Measurements from ENCODE around the gene ASTL.

Gene ASTL

GRCh38 chr2:96129528-96130120, 8.7 kb downstream of the ASTL start:
- DNase-seq = no peak

GRCh38 chr2:96128456-96128855, 9.8 kb downstream of the ASTL start:
- DNase-seq = no peak

GRCh38 chr2:96124406-96125265, 13.7 kb downstream of the ASTL start:
- no peak for DNase-seq

GRCh38 chr2:96123936-96124335, 14.4 kb downstream of the ASTL start:
- DNase-seq = no peak

- no peak for DNase-seq
Measured at GRCh38 chr2:96123290-96123689, 15.0 kb downstream of the ASTL start.

GRCh38 chr2:96122391-96122790, 15.9 kb downstream of the ASTL start:
- DNase-seq = no peak

GRCh38 chr2:96121414-96121813, 16.9 kb downstream of the ASTL start:
- no peak for DNase-seq

- no peak for DNase-seq
Measured at GRCh38 chr2:96120991-96121390, 17.3 kb downstream of the ASTL start.

GRCh38 chr2:96120091-96120720, 18.1 kb downstream of the ASTL start:
- DNase-seq = no peak

- DNase-seq = no peak
Measured at GRCh38 chr2:96119389-96119751, 18.9 kb downstream of the ASTL start.

GRCh38 chr2:96118698-96119388, 19.5 kb downstream of the ASTL start:
- DNase-seq = no peak

GRCh38 chr2:96117701-96118588, 20.4 kb downstream of the ASTL start:
- no peak for DNase-seq

- peak in 5 of 14 donors; percentile 15 to 59 (median 25) for DNase-seq
Measured at GRCh38 chr2:96116879-96117533, 21.3 kb downstream of the ASTL start.

- peak in 1 of 14 donors; percentile 18 for DNase-seq
Measured at GRCh38 chr2:96116424-96116878, 21.9 kb downstream of the ASTL start, which contains the start of gene ADRA2B. TSS of gene ADRA2B (minus strand) at chr2:96116571. CDS start at chr2:96116149, 422 bp downstream.

GRCh38 chr2:96115631-96116423, 22.5 kb downstream of the ASTL start:
- DNase-seq = no peak

- no peak for DNase-seq
Measured at GRCh38 chr2:96114903-96115581, 23.3 kb downstream of the ASTL start.

- no peak for DNase-seq
Measured at GRCh38 chr2:96114546-96114902, 23.8 kb downstream of the ASTL start.

- no peak for DNase-seq
Measured at GRCh38 chr2:96113951-96114350, 24.4 kb downstream of the ASTL start.

- DNase-seq = no peak
Measured at GRCh38 chr2:96113367-96113677, 25.0 kb downstream of the ASTL start.
